Endothelial cell of umbilical vein (primary cell): ENCODE measurements around the gene USP30. TPM values are rescaled to one million over a fixed set of nuclear protein-coding genes. Genes with fewer than 3 reads are reported as not detected.

Experiments
- BruUV-seq: library from RNA; stranded (reverse); fragments of 400-500 nt; replicated peaks from 2 replicates; lab custom pipeline; 2021; lab: Mats Ljungman, UMichigan
- CTCF ChIA-PET: fragments of 300-600, 350-600 bp; sonication (Branson Sonifier 250); formaldehyde crosslinking; loops from one replicate; lab custom pipeline; 2021; ENCODE audit warnings: antibody characterized with exemption, inconsistent platforms; lab: Charles Lee
- POLR2A ChIA-PET: fragments of 300-600, 350-600 bp; sonication (Branson Sonifier 250); formaldehyde crosslinking; loops from one replicate; lab custom pipeline; 2021; ENCODE audit warnings: antibody characterized with exemption, inconsistent platforms; lab: Charles Lee
- DNase-seq: peaks from one replicate; pipeline ENCODE4 v3.0.0-alpha.2; 2011; ENCODE audit warnings: low read depth, low spot score
- FAIRE-seq: peaks from 2 replicates; lab custom pipeline; 2011; peaks lifted over from hg19 to GRCh38; lab: Jason Lieb, UNC
- H2AFZ ChIP-seq: 2 replicates; pipeline ENCODE4 v1.6.0; 2012; ENCODE audit warnings: low read depth, low read length, control low read depth, inconsistent platforms
- H3K27ac ChIP-seq: 2 replicates; pipeline ENCODE4 v1.5.1; 2011; ENCODE audit warnings: low read depth, mild to moderate bottlenecking, control low read depth, low read length, moderate library complexity; ENCODE audit not compliant: insufficient read depth
- H3K27me3 ChIP-seq, 2 experiments: 2 replicates each; pipeline versions ENCODE4 v1.6.0 to v1.6.1; 2011; ENCODE audit warnings: low read length in 2 of 2, mixed read lengths in 1 of 2; ENCODE audit not compliant: control insufficient read depth in 2 of 2, insufficient read depth in 2 of 2
- H3K36me3 ChIP-seq, 2 experiments: 2 replicates in 1 of 2; 3 replicates in 1 of 2; pipeline ENCODE4 v1.5.1; 2011; ENCODE audit warnings: low read length in 2 of 2, mild to moderate bottlenecking in 1 of 2, moderate library complexity in 1 of 2; ENCODE audit not compliant: control insufficient read depth in 2 of 2, insufficient read depth in 2 of 2; ENCODE audit errors: extremely low read depth in 1 of 2
- H3K4me1 ChIP-seq: 3 replicates; pipeline ENCODE4 v1.5.1; 2011; ENCODE audit warnings: mild to moderate bottlenecking, low read length; ENCODE audit not compliant: control insufficient read depth, insufficient read depth; ENCODE audit errors: extremely low read depth
- H3K4me2 ChIP-seq: 2 replicates; pipeline ENCODE4 v1.6.1; 2011; ENCODE audit warnings: low read length, control low read depth, mixed read lengths; ENCODE audit not compliant: insufficient read depth
- H3K4me3 ChIP-seq, 3 experiments: fragments of 200-600 bp in 1 of 3; sonication (generic), shearing (Covaris generic) in 1 of 3; replicated peaks in 1 of 3; 2 replicates each; pipeline ENCODE4 v1.5.1; 2011 to 2016; ENCODE audit warnings: control low read depth in 3 of 3, low read length in 3 of 3, mild to moderate bottlenecking in 2 of 3, inconsistent platforms in 1 of 3, low read depth in 1 of 3, moderate library complexity in 1 of 3; ENCODE audit not compliant: insufficient read depth in 1 of 3
- H3K79me2 ChIP-seq: 2 replicates; pipeline ENCODE4 v1.6.0; 2012; ENCODE audit warnings: low read length, inconsistent platforms; ENCODE audit not compliant: control insufficient read depth, insufficient read depth
- H3K9ac ChIP-seq: replicated peaks from 2 replicates; pipeline ENCODE3; 2011; ENCODE audit warnings: low read length, control low read depth; ENCODE audit not compliant: insufficient read depth; ENCODE audit errors: extremely low read depth
- H3K9me1 ChIP-seq: replicated peaks from 3 replicates; pipeline ENCODE4 v1.6.0; 2011; ENCODE audit warnings: mild to moderate bottlenecking, low read length; ENCODE audit not compliant: control insufficient read depth, insufficient read depth; ENCODE audit errors: extremely low read depth
- H3K9me3 ChIP-seq: replicated peaks from 2 replicates; pipeline ENCODE4 v1.5.1; 2012; ENCODE audit warnings: low read length, inconsistent platforms; ENCODE audit not compliant: control insufficient read depth, insufficient read depth
- H4K20me1 ChIP-seq: replicated peaks from 2 replicates; pipeline ENCODE3; 2011; ENCODE audit warnings: mild to moderate bottlenecking, low read length; ENCODE audit not compliant: control insufficient read depth, insufficient read depth; ENCODE audit errors: extremely low read depth
- CTCF ChIP-seq, 2 donors: IDR thresholded peaks; 1 replicate in 1 of 2; 2 replicates in 1 of 2; pipeline ENCODE4 v1.5.1; 2011; ENCODE audit warnings: low read length in 2 of 2, mild to moderate bottlenecking in 2 of 2, moderate library complexity in 2 of 2, control low read depth in 1 of 2, inconsistent platforms in 1 of 2, low read depth in 1 of 2; ENCODE audit not compliant: insufficient read depth in 1 of 2; ENCODE audit errors: extremely low read depth in 1 of 2
- FOS ChIP-seq: IDR thresholded peaks from 2 replicates; pipeline ENCODE4 v1.6.1; 2011; ENCODE audit warnings: mild to moderate bottlenecking, low read length, moderate library complexity, borderline replicate concordance; ENCODE audit not compliant: insufficient read depth
- GATA2 ChIP-seq: IDR thresholded peaks from 2 replicates; pipeline ENCODE4 v1.7.0; 2011; ENCODE audit warnings: low read depth, mild to moderate bottlenecking, moderate library complexity, mixed read lengths, low read length; ENCODE audit not compliant: insufficient read length, insufficient read depth
- MAX ChIP-seq: IDR thresholded peaks from 2 replicates; pipeline ENCODE4 v1.6.1; 2011; ENCODE audit not compliant: insufficient read depth, insufficient read length
- MYC ChIP-seq: IDR thresholded peaks from one replicate; pipeline ENCODE4 v1.6.1; 2011; ENCODE audit warnings: mild to moderate bottlenecking, low read depth, low read length
- POLR2A ChIP-seq: IDR thresholded peaks from 2 replicates; pipeline ENCODE4 v1.6.1; 2012; ENCODE audit warnings: low read depth, mild to moderate bottlenecking, control low read depth, low read length
- dilution Hi-C: fragments of 300-500 bp; cut with MboI; formaldehyde crosslinking; loops from one replicate; pipeline ENCODE4 v1.15.0; 2019; ENCODE audit warnings: low sequenced_read_pairs; ENCODE audit not compliant: extremely low pct_ligation_motif_present
- intact Hi-C: fragments of 100-400 bp; cut with micrococcal nuclease; formaldehyde crosslinking; loops from one replicate; pipeline ENCODE4 v1.10.0; 2022
- polyA plus RNA-seq, 4 experiments: library from polyadenylated mRNA; depleted of rRNA in 3 of 4; stranded (reverse) in 3 of 4; unstranded in 1 of 4; fragments of >200 nt; gene quantifications; 2 replicates each; pipeline versions ENCODE4 v1.2.1 to v1.2.3, GENCODE V29; 2011 to 2012; ENCODE audit warnings: missing spikeins in 1 of 4
- total RNA-seq: library from RNA; stranded (reverse); gene quantifications from 2 replicates; pipeline ENCODE4 v1.2.3, GENCODE V29; 2021

USP30 gene
- total and polyA plus RNA-seq, 2 donors (not counting 3 experiments of a cell fraction or from before 2014, with no cell fraction given): 14.2 to 24.3 TPM

GRCh38 chr12:109010259-109010658, 42.1 kb upstream of the USP30 start:
- Histone ChIP-seq H3K9me1 (no peaks in the 10 kb centered on the region), H3K27ac (no peak overlapping the region), H3K9ac (no peak overlapping the region), H2AFZ (no peak overlapping the region), H4K20me1 (no peaks in the 10 kb centered on the region), H3K36me3 (no peaks in the 10 kb centered on the region), H3K4me2 (no peak overlapping the region), H3K4me1 (no peaks in the 10 kb centered on the region), H3K4me3 (no peak overlapping the region), H3K27me3 (no peaks in the 10 kb centered on the region), H3K79me2 (no peaks in the 10 kb centered on the region), H3K9me3 (no peaks in the 10 kb centered on the region)
- intact Hi-C loops: no loop called here
- BruUV-seq: no TSS peak
- TF ChIP-seq POLR2A: no peak
- TF ChIP-seq MYC: no peak
- no peak for TF ChIP-seq GATA2
- no peak for TF ChIP-seq CTCF (IDR thresholded peaks at IDR 0.05; ENCODE audit: extremely low read depth in 1 of 2, insufficient read depth in 1 of 2, low read depth in 1 of 2, low read length in 2 of 2)
- no peak for TF ChIP-seq FOS
- POLR2A ChIA-PET: no interaction called here
- CTCF ChIA-PET: no interaction called here
- DNase-seq (no peak), FAIRE-seq (no peak)
- dilution Hi-C loops: no loop called here

- ChIA-PET CTCF (no interaction called here), POLR2A (no interaction called here)
- Histone ChIP-seq H4K20me1 (no peaks in the 10 kb centered on the region), H3K27me3 (no peaks in the 10 kb centered on the region), H3K79me2 (no peaks in the 10 kb centered on the region), H2AFZ (no peak overlapping the region), H3K27ac (no peak overlapping the region), H3K4me2 (no peak overlapping the region), H3K9me1 (no peaks in the 10 kb centered on the region), H3K9me3 (no peaks in the 10 kb centered on the region), H3K4me1 (no peaks in the 10 kb centered on the region), H3K36me3 (no peaks in the 10 kb centered on the region), H3K9ac (no peak overlapping the region), H3K4me3 (no peak overlapping the region)
- DNase-seq (no peak), FAIRE-seq (no peak)
- BruUV-seq: no TSS peak
- dilution Hi-C loops (no loop called here), intact Hi-C loops (no loop called here)
- TF ChIP-seq MAX: no peak
These were observed 37.2 kb upstream of the USP30 start for GRCh38 chr12:109014984-109015765.
